OCI-LY1 (cell line): Measurements from ENCODE around the gene MICU1.

ENCODE experiments used
- CTCF ChIP-seq: fragments of 200-600 bp; sonication (generic), shearing (Covaris generic); IDR thresholded peaks from 2 replicates; pipeline ENCODE4 v1.5.1; 2017; ENCODE audit warnings: mild to moderate bottlenecking, antibody characterized with exemption, low read length, moderate library complexity, mixed read lengths
- EZH2 ChIP-seq: fragments of 200-600 bp; sonication (generic), shearing (Covaris generic); IDR thresholded peaks from 2 replicates; pipeline ENCODE4 v1.8.0; 2017; ENCODE audit warnings: borderline replicate concordance, mixed run types, mild to moderate bottlenecking, antibody characterized with exemption, low read length, moderate library complexity, mixed read lengths

GRCh38 chr10:72417971-72418370 is 207.9 kb downstream of the MICU1 start:
- no peak for TF ChIP-seq CTCF
- no peak for TF ChIP-seq EZH2
